ENCODE data around the gene RNU1-4.
"Not testable (repeated sequence)": the region's sequence is repeated elsewhere in the genome, so short reads cannot be mapped to it uniquely, and the experiment has no call there.

The RNU1-4 gene

GRCh38 chr1:16740047-16740964 lies at the start of gene RNU1-4:
Gene RNU1-4, plus strand, starts transcription at chr1:16740516.
- DNase-seq, result not testable (repeated sequence)

GRCh38 chr1:16690971-16691682 lies 49.2 kb upstream of the RNU1-4 start:
- DNase-seq, result not testable (repeated sequence)

GRCh38 chr1:16692283-16692682 lies 48.0 kb upstream of the RNU1-4 start:
- not testable (repeated sequence) for DNase-seq

GRCh38 chr1:16692717-16693448 lies 47.4 kb upstream of the RNU1-4 start:
- DNase-seq, result not testable (repeated sequence)

- DNase-seq, result not testable (repeated sequence)
These were observed 46.6 kb upstream of the RNU1-4 start for GRCh38 chr1:16693449-16694307.

DNA sequence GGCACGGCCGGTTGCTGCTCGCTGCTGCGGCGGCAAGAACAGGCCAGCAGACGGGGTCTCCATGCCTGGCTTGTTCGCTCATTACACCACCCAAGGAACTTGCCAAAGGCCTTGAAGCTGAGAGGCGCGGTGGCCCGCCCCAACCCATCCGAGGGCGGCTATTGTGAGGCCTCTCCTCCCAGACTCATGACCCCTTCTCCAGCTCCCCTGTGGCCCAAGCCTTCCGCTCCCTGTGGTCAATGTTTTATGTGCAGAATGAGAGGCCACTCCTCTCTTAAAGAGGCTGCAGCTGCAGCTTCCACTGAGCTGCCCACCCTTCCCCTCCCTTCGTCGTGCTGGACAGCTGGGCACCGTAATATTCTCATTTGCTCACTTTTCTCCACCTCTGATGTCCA lies 46.0 kb upstream of the RNU1-4 start:
- not testable (repeated sequence) for DNase-seq

GRCh38 chr1:16696507-16697150 lies 43.7 kb upstream of the RNU1-4 start:
- not testable (repeated sequence) for DNase-seq

- DNase-seq, result not testable (repeated sequence)
These were observed 43.2 kb upstream of the RNU1-4 start for GRCh38 chr1:16697152-16697551.

DNA sequence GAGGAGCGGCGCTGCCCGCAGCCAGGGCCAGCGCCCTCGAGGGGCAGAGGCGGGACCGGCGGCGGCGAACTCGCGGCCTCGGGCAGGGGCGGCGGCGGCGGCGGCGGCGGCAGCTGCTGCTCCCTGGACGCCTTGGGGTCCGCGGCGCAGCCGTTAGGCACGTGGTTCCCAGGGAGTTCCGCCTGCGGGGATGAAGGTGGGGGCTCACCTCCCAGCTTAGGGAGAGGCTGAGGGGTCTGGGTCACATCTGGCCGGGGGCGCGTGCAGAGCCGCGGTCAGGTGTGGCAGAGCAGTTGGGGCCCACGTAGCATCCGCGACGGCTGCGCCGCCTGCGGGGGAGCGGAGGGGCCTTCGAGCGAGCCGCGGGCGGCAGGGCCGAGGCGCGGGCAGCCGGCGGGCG lies 40.9 kb upstream of the RNU1-4 start:
- not testable (repeated sequence) for DNase-seq

- DNase-seq, result not testable (repeated sequence)
These were observed 40.0 kb upstream of the RNU1-4 start for GRCh38 chr1:16700138-16700895.

DNA sequence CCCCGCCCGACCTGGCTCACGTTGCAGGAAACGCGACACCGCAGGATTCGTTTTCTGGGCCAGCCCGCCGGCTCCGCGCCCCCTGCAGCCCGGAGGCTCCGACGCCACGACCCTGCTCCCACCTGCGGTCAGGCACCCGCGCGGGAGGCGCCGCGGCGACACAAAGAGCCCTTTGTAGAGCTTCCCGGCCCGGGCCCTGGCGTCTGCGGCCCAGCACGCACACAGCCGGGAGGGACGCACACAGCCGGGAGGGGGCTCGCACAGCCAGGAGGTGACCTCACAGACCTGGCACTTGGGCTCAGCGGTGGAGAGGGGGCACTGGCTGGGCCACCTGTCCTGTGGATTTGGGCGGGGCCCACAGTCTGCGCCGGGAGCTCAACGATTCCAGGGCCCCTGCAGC lies 39.1 kb upstream of the RNU1-4 start:
- not testable (repeated sequence) for DNase-seq

- DNase-seq, result not testable (repeated sequence)
These were observed 38.0 kb upstream of the RNU1-4 start for GRCh38 chr1:16702280-16702679.

DNA sequence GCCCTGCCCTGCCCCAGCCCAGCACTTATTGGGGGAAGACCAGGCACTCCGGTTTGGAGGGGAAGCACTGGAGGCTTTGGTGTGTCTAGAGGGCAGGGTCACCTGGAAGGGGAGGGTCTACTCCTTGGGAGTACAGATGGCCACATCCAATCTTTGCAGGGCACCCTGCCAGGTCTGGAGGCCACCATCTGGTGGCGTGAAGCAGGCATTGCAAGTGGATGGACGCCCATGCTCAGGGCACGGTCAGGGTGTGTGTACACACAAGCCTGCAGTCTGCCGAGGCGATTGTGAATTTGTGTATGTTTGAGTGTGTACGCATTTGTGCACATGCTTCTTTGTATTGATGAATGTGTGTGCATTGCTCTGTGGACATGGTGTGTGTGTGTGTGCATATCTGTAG lies 37.2 kb upstream of the RNU1-4 start:
- DNase-seq, result not testable (repeated sequence)

- not testable (repeated sequence) for DNase-seq
These were observed 36.7 kb upstream of the RNU1-4 start for GRCh38 chr1:16703602-16704001.

GRCh38 chr1:16704076-16704475 lies 36.2 kb upstream of the RNU1-4 start:
- not testable (repeated sequence) for DNase-seq

- DNase-seq, result not testable (repeated sequence)
These were observed 35.7 kb upstream of the RNU1-4 start for GRCh38 chr1:16704502-16705100.

DNA sequence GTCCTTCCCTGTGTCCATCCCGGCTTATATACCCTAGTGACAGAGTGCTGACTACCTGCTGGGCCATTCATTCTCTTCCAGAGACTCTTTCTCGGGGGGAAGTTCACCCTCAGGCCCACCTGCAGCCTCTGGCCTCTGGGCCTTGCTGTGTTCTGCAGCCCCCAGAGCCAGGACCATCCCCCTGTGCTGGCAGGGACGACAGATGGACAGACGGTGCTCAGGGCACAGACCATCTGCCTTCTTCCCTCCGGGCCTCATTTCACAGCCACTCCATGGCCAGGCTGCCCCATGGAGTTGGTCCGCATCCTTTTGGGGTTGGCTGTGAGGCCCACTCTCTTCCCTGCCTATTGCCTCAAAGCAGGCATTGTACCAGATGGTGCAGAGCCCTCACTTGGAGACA lies 34.0 kb upstream of the RNU1-4 start:
- DNase-seq, result not testable (repeated sequence)

- DNase-seq, result not testable (repeated sequence)
These were observed 32.9 kb upstream of the RNU1-4 start for GRCh38 chr1:16707130-16708093.

DNA sequence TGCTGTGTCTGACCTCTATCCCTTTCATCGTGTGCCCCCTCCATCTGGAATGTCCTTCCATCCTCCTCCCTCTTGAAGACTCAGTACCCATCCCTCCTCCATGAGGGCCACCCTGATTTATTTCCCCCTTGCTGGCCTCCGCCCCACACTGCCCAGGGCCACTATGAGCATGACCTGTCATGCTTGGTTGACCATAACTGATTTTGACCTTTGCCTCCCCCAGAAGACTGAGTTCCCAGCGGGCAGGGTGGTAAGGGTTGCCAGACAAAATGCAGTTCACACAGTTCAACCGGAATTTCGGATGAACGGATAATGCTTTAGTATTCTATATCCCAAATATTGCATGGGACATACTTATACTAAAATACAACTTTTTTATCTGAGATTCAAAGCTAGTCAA lies 31.6 kb upstream of the RNU1-4 start:
- not testable (repeated sequence) for DNase-seq

Data from activated effector memory CD4-positive, alpha-beta T cell treated with Interleukin-2 at 50 U/mL for 16 hours (primary cell).